GM18519 (cell line): ENCODE results near the gene ZNF337.
A peak's percentile ranks its signal among the peaks of the same experiment; 100 is the strongest.
"Not testable (repeated sequence)": the region's sequence is repeated elsewhere in the genome, so short reads cannot be mapped to it uniquely, and the experiment has no call there.

Source experiments
- ATAC-seq: cut with Tn5 transposase; IDR thresholded peaks from one replicate; pipeline ENCODE4 v1.9.1; 2021; ENCODE audit warnings: mild to moderate bottlenecking, moderate library complexity; ENCODE audit not compliant: unreplicated experiment, low FRiP score

Gene ZNF337

DNA sequence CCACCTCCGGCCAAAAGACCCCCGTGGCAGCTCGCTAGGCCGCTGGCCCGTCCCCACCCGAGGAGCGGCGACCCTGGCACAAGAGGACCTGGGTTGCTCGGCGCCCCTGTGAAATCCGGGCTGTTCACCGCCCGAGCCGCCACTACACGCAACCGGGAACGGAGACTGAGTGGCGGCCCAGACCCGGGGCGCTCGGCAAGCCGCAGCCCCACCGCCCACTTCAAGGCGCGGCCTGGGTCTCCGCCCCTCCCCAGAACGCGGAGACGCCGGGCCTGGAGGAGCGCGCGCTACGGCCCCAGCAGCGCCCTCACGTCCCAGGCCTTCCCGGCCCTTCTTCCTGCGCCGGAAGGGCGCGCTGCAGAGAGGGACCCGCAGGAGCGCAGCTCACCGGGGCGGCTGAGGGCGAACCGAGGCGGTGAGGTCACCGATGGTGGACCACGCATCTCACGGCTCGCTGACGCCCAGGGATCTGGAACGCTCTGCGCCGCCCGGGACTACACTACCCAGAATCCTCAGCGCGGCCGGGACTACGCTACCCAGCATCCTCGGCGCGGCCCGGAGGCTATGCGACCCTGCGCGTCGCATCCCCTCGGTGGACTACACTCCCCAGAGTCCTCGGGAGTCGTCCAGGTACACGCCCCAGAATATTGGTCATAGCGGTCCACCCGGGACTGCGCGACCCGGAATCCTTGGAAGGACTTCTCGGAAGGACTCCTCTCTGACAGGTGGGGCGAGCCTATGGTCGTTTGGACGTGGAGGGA lies at the start of gene ZNF337:
Gene ZNF337 (minus strand): TSS at position 483 of the 761 bp plus-strand sequence. CDS start 10,436 bp downstream, outside the sequence.
- peak; percentile 93 for ATAC-seq

GRCh38 chr20:25745738-25746137 lies 49.1 kb upstream of the ZNF337 start:
- ATAC-seq: no peak

GRCh38 chr20:25745100-25745499 lies 48.4 kb upstream of the ZNF337 start:
- no peak for ATAC-seq

GRCh38 chr20:25744261-25744660 lies 47.6 kb upstream of the ZNF337 start:
- no peak for ATAC-seq

DNA sequence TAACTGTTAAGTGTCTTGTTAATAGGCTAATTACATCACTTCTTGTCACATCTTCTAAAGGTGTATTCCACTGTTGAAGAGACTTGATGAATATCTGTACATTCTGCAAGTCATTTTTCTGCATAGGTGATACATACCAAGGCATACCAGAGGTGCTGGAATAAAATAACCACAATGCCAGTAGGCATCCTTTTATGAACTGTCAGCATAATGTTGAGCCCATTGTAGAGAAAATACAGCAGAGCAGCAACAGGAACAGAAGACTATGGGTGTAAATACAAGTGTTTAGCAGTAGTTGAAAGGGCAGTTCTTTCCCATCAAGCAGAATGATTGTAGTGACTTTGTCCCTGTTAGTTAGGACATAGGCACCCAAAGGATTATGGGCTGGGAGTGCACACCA lies 44.4 kb upstream of the ZNF337 start:
- no peak for ATAC-seq

GRCh38 chr20:25739615-25740320 lies 43.1 kb upstream of the ZNF337 start:
- no peak for ATAC-seq

DNA sequence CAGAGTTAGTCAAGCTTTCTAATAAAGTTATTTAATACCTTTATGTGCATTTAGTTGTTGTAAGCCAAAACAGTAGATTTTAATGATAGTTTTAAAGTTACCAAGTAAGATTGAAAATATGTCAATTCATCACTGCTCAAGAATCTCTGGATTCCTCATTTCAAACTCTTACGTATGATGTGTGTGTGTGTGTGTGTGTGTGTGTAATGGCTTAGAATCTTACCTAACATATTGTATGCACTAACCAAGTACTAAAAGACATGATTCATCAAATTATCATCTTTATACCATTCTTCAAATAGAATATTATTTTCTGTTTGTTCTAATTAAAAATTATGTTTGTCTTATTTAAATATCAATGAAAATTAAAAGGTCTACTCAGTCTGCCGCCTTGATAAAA lies 41.5 kb upstream of the ZNF337 start:
- no peak for ATAC-seq

DNA sequence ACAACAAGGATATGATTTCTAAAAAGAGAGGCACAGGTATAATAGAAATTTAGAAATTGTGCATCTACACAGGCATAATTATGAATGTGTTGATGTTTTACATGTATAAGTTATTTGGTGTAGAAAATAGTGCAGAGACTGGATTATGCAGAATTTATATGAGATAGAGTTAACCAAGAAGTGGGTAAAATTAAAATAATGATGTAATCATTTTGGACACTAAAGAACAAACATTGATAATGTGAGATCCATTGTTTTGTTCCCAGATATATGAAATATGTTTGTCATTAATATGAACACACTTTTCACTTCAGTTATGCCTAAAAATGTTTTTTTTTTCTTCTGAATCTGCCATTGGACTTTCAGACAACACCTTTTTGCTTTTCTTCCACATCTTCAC lies 37.2 kb upstream of the ZNF337 start:
- ATAC-seq: no peak

- ATAC-seq: no peak
These were observed 34.2 kb upstream of the ZNF337 start for GRCh38 chr20:25730862-25731261.

- no peak for ATAC-seq
These were observed 29.7 kb upstream of the ZNF337 start for GRCh38 chr20:25726357-25726756.

DNA sequence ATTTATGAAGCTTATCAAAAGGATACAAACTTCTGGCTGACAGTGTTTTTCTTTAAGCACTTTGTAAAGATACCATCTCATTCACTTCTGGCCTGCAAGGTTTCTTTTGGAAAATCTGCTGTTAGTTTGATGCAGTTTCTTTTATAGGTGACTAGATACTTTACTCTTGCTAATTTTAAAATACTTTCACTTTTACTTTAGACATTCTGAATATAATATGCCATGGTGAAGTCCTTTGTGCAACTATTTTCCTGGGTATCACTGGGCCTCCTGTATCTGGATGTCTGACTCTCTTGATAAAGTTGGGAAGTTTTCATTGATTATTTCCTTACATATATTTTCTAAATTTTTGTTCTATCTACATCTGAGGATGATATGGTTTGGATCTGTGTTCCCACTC lies 29.0 kb upstream of the ZNF337 start:
- no peak for ATAC-seq

DNA sequence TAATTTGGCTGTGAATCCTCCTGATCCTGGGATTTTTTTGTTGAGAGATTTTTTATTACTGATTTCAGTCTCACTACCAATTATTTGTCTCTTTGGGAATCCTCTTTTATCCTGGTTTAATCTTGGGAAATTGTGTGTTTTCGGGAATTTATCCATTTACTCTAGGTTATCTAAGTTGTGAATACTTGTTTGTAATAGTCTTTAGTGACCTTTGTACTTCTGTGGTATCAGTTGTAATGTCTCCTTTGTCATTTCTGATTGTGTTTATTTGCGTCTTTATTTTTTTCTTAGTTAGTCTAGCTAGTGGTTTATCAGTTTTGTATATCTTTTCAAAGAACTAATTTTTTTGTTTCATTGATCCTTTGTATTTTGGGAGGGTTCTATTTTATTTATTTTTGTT lies 27.3 kb upstream of the ZNF337 start:
- ATAC-seq: no peak

DNA sequence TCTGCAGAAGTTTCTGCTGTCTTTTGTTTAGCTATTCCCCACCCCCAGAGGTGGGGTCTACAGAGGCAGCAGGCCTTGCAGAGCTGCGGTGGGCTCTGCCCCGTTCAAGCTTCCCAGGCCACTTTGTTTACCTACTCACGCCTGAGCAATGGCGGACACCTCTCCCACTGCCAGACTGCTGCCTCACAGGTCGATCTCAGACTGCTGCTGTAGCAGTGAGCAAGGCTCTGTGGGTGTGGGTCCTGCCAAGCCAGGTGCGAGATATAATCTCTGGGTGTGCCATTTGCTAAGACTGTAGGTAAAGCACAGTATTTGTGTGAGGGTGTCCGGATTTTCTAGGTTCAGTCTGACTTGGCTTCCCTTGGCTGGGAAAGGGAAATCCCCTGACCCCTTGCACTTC lies 23.6 kb upstream of the ZNF337 start:
- ATAC-seq: no peak

GRCh38 chr20:25718896-25719809 lies 22.5 kb upstream of the ZNF337 start:
- not testable (repeated sequence) for ATAC-seq

- ATAC-seq: no peak
These were observed 11.0 kb upstream of the ZNF337 start for GRCh38 chr20:25707695-25708094.

DNA sequence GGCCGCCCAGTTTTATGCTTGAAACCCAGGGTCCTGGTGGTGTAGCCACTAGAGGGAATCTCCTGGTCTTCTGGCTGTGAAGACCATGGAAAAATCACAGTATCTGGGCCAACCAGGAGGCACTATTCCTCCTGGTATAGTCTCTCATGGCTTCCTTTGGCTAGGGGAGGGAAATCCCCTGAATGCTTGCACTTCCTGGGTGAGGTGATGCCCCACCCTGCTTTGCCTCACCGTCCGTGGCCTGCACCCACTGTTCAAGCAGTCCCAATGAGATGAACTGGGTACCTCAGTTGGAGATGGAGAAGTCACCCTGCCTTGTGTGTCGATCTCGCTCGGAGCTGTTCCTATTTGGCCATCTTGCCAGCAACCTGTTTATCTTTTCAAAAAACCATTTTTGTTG lies 10.1 kb upstream of the ZNF337 start:
- ATAC-seq: no peak

DNA sequence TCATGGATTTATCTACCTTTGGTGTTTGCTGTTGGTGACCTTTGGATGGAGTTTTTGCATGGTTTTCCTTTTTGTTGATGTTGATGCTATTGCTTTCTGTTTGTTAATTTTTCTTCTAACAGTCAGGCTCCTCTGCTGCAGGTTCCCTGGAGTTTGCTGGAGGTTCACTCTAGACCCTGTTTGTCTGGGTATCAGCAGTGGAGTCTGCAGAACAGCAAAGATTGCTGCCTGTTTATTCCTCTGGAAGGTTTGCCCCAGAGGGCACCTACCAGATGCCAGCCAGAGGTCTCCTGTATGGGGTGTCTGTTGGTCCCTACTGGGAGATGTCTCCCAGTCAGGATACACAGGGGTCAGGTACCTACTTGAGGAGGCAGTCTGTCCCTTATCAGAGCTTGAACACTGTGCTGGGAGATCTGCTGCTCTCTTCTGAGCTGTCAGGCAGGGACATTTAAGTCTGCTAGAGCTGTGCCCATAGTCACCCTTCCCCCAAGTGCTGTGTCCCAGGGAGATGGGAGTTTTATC lies 9.2 kb upstream of the ZNF337 start:
- no peak for ATAC-seq

DNA sequence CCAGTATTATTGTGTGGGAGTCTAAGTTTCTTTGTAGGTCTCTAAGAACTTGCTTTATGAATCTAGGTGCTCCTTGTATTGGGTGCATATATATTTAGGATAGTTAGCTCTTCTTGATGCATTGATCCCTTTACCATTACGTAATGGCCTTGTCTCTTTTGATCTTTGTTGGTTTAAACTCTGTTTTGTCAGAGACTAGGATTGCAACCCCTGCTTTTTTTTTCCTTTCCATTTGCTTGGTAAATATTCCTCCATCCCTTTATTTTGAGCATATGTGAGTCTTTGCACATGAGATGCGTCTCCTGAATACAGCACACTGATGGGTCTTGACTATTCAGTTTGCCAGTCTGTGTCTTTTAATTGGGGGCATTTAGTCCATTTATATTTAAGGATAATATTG lies 7.7 kb upstream of the ZNF337 start:
- ATAC-seq: not testable (repeated sequence)

- not testable (repeated sequence) for ATAC-seq
These were observed 4.2 kb upstream of the ZNF337 start for GRCh38 chr20:25700835-25701234.

- no peak for ATAC-seq
These were observed 3.3 kb upstream of the ZNF337 start for GRCh38 chr20:25699914-25700313.

- no peak for ATAC-seq
These were observed 436 bp upstream of the ZNF337 start for GRCh38 chr20:25697132-25697446.
